HFF-Myc (cell line): ENCODE results near the gene ZBTB43.

Experiments used
- DNase-seq: peaks from one replicate; pipeline ENCODE4 v3.0.0-alpha.2; 2011; ENCODE audit warnings: low read depth; ENCODE audit errors: extremely low read depth
- H3K4me3 ChIP-seq: replicated peaks from 2 replicates; pipeline ENCODE4 v1.5.1; 2011; ENCODE audit warnings: low read depth, mild to moderate bottlenecking, control low read depth, low read length
- TF ChIP-seq, protein P1 (sequence below): IDR thresholded peaks from 2 replicates; pipeline ENCODE4 v1.5.1; 2012; ENCODE audit warnings: mild to moderate bottlenecking, low read depth, low read length, control low read depth; ENCODE audit errors: missing control alignments

Gene ZBTB43

DNA sequence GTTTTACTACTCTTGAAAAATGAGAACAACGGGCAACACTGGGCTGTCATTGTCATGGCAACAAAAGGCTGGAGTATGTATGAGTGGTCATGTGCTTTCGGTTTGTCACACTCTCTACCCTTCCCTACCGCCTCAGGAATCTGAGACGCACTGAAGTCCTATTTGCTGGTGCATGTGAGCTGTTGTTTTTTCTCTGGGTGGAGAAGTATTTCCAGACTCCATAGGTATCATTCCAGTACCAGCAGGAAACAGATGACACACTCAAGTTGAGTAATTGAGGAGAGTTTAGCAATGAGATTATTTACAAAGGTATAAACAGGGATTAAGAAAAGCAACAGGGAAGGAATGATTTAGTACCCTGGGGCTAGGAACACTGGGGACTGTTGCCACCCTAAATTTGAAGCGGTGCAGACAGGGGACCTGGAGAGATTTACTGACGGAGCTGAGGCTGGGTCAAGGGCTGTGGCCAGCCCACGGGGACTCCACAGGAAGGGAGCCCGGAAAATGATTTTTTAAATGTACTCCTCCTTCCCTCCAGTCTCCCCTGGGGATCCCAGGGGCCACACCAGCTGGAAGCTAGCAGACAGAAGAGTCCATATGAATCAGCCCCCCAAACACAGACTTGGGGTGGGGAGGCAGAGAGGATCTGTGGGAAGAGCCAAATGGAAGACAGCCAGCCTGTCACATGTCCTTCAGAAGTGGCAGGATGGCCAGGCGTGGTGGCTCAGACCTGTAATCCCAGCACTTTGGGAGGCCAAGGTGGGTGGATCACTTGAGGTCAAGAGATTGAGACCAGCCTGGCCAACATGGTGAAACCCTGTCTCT, 13.2 kb upstream of the ZBTB43 start:
- H3K4me3 ChIP-seq = no peak overlapping the region
- peak; percentile 78 for DNase-seq
- TF ChIP-seq, protein P1, sequence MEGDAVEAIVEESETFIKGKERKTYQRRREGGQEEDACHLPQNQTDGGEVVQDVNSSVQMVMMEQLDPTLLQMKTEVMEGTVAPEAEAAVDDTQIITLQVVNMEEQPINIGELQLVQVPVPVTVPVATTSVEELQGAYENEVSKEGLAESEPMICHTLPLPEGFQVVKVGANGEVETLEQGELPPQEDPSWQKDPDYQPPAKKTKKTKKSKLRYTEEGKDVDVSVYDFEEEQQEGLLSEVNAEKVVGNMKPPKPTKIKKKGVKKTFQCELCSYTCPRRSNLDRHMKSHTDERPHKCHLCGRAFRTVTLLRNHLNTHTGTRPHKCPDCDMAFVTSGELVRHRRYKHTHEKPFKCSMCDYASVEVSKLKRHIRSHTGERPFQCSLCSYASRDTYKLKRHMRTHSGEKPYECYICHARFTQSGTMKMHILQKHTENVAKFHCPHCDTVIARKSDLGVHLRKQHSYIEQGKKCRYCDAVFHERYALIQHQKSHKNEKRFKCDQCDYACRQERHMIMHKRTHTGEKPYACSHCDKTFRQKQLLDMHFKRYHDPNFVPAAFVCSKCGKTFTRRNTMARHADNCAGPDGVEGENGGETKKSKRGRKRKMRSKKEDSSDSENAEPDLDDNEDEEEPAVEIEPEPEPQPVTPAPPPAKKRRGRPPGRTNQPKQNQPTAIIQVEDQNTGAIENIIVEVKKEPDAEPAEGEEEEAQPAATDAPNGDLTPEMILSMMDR = no peak

DNA sequence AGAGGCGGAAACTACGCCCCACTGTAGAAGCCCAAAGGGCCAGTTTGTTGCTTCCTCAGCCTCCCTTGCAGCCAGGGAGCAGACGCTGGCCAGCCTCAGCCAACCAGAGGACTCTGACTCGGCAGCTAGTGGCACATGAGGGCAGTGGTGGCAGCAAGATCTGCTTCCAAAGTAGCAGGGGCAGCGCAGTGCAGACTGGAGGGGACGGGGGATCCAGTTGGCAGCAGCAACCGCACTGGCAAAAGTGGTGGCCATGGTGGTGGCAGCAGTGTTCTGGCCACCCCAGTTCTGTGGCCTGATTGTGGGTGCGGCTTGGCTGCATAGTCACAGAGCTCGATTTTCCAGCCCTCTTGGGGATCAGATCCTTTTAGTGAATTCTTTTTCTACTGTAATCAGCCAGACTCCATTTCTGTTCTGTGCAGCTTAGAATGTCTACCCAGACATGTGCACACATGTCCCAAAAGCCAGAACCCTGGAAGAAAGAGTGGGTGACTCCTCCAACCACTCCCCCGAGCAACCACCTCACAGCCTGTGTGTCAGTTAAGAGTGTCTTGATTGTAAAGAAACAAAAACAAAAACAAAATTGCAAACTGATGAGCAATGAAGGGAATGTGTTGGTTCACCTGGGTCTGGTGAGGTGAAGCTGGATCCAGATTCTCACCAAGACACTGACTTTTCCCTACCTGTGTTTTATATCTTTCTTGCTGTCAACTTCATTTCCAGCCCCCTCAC, 11.0 kb upstream of the ZBTB43 start:
- DNase-seq = no peak
- no peak overlapping the region for H3K4me3 ChIP-seq
- TF ChIP-seq, protein P1 = no peak

DNA sequence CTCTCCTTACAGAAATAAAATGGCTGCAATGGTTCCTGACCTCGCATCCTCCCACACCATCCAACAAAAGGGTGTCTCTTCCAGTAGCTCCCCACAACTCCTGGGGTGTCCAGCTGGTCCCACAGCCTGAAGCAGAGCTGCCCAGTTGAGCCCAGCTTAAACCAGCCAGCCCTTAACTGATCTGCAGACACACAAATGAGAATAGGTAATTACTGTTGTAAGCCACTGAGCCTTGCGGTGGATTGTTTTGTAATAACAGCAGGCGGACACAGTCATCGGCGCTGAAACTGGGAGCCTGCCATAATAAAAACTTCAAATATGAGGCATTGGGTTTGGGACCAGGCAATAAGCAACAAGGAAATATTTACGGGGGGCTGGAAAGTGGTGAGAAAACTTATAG, 10.4 kb upstream of the ZBTB43 start:
- DNase-seq = no peak
- TF ChIP-seq, protein P1 = no peak
- no peak overlapping the region for H3K4me3 ChIP-seq

DNA sequence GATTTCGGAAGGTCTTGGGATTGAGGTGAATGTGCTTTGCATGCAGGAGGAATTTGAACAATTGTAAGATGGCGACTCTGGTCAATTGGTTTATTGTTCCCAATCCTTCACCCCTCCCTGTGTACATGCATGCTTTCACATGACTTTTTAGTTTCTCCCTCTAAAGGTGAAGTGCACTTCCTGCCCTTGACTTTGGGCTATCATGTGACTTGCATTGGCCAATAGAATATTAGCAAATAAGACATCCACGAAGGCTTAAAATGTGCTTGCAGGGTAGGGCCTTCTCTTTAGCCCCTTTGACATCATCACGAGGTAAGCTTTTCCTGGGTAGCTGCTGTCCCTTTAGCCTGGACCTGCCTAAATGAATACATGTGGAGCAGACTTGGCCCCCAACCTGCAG, 8.1 kb upstream of the ZBTB43 start:
- DNase-seq = no peak
- H3K4me3 ChIP-seq = no peak overlapping the region
- TF ChIP-seq, protein P1 = no peak

DNA sequence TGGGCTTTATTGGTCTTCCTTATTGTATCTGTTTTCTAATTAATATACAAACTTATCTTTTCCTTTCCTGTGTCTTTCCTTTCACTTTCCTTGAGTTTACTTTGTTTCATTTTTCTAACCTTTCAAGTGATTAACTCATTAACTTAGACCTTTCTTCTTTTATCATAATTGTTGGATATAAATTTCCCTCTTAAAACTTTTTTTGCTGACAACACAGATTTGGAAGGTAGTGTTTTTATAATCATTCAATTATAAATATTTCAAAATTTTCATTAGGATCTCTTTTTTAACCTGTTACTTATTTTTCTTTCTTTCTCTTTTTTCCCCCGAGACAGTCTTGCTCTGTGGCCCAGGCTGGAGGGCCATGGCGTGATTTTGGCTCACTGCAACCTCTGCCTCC, 6.9 kb upstream of the ZBTB43 start:
- TF ChIP-seq, protein P1 = no peak
- DNase-seq = no peak
- H3K4me3 ChIP-seq = no peak overlapping the region

DNA sequence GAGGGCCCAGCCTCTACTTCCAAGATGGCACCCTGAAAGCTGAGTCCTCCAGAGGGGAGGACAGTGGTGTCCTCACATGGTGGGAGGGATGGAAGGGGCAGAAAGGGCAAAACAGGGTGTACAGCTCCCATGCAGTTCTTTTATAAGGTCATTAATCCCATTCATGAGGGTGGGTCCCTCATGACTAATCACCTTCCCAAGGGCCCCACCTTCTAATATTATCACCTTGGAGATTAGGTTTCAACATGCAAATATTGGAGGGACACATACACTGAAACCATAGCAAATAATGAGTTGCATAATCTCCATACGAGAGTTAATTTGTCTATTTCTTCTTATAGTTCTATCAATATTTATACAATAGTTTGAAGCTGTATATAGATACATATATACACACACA, 5.8 kb upstream of the ZBTB43 start:
- DNase-seq = no peak
- TF ChIP-seq, protein P1 = no peak
- no peak overlapping the region for H3K4me3 ChIP-seq
